IPS-18a (cell line): ENCODE data around the gene ANO1.
"Not testable (repeated sequence)": the region's sequence is repeated elsewhere in the genome, so short reads cannot be mapped to it uniquely, and the experiment has no call there.

Experiments
- H3K27ac ChIP-seq: one replicate; pipeline ENCODE4 v1.5.1; 2013; ENCODE audit warnings: low read length
- H3K27me3 ChIP-seq: one replicate; pipeline ENCODE4 v1.6.1; 2013; ENCODE audit warnings: mild to moderate bottlenecking, low read length; ENCODE audit not compliant: control insufficient read depth, insufficient read depth
- H3K36me3 ChIP-seq: one replicate; pipeline ENCODE4 v1.6.1; 2013; ENCODE audit warnings: low read depth, low read length; ENCODE audit not compliant: control insufficient read depth
- H3K4me1 ChIP-seq: one replicate; pipeline ENCODE4 v1.6.1; 2013; ENCODE audit warnings: low read depth, low read length; ENCODE audit not compliant: control insufficient read depth
- H3K4me3 ChIP-seq: one replicate; pipeline ENCODE4 v1.5.1; 2013; ENCODE audit warnings: low read length
- H3K9ac ChIP-seq: one replicate; pipeline ENCODE4 v1.6.1; 2013; ENCODE audit warnings: mild to moderate bottlenecking, low read length, moderate library complexity
- H3K9me3 ChIP-seq: one replicate; pipeline ENCODE4 v1.6.1; 2013; ENCODE audit warnings: low read depth, low read length; ENCODE audit not compliant: control insufficient read depth

Gene ANO1

DNA sequence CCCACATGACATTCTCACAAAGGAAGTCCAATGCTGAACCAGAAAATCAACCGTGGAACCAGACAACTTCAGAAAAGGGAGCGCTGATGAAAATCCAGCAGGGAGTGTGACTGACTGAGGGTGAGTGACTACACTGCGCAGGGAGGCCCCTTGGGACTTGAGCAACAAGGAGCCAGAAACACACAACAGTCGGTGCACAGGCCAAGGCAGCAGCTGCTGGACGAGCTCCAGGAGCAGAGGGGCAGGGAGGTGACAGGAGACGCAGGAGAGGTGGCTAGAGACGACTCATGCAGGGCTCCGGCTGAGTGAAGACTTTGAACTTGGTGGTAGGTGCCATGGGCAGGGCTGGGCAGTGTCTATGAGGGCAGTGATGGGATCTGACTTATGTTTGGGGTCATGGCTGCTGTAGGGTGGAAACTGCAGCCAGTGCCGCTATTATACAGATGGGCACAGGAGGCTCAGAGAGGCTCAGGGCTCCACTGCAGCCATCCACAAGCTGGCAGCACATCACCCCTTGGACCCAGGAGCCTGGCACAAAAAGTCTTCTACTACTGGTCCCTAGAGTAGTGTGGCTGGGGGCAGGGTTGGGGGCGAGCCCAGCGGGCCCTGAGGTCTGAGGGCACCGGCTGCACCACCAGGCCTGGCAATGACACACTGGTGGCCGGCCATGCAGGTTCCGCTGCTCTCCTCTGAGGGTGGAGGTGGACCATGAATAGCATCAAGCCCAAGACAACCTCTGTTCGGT lies 114.7 kb downstream of the ANO1 start:
- Histone ChIP-seq H3K9me3 (no peaks in the 10 kb centered on the region), H3K9ac (no peak overlapping the region), H3K4me1 (no peaks in the 10 kb centered on the region), H3K27me3 (no peaks in the 10 kb centered on the region), H3K36me3 (no peaks in the 10 kb centered on the region), H3K4me3 (no peak overlapping the region), H3K27ac (no peak overlapping the region)

DNA sequence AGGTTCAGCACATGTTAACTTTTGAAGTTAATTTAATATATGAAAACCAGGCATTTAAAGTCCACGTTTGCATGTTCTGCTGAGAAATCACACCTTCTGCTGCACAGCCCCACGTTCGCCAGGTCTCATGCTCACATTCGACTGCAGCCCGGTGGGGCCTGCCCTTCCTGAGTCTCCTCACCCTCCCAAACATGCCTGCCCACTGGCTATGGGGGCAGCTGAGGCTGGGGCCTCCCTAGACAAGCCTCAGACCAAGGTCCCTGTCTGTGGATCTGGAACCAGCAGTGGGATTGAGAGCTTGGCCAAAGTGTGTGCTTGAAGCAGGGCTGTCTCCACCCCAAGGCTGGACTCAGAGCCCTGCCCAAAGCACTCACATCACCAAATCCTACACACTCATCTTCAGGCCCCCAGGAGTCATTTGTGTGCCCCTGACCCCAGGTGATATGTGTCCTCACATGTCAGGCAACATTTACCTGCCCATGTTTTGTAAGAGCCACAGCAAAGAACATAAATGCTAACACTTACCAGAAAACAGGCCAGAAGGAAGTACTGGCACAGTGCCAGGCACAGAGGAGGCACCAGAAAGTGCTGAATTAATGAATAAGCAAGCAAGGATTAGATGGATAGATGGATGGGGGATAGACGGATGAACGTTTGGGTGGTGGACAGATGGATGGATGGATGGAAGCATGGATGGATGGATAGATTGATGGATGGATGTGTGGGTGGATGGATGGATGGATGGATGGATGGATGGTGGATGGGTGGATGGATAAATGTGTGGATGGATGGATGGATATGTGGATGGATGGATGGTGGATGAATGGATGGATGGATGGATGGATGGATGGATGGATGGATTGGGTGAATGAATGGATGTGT lies 115.5 kb downstream of the ANO1 start:
- Histone ChIP-seq H3K9me3 (no peaks in the 10 kb centered on the region), H3K4me3 (no peak overlapping the region), H3K27ac (no peak overlapping the region), H3K36me3 (no peaks in the 10 kb centered on the region), H3K27me3 (no peaks in the 10 kb centered on the region), H3K4me1 (no peaks in the 10 kb centered on the region), H3K9ac (no peak overlapping the region)

DNA sequence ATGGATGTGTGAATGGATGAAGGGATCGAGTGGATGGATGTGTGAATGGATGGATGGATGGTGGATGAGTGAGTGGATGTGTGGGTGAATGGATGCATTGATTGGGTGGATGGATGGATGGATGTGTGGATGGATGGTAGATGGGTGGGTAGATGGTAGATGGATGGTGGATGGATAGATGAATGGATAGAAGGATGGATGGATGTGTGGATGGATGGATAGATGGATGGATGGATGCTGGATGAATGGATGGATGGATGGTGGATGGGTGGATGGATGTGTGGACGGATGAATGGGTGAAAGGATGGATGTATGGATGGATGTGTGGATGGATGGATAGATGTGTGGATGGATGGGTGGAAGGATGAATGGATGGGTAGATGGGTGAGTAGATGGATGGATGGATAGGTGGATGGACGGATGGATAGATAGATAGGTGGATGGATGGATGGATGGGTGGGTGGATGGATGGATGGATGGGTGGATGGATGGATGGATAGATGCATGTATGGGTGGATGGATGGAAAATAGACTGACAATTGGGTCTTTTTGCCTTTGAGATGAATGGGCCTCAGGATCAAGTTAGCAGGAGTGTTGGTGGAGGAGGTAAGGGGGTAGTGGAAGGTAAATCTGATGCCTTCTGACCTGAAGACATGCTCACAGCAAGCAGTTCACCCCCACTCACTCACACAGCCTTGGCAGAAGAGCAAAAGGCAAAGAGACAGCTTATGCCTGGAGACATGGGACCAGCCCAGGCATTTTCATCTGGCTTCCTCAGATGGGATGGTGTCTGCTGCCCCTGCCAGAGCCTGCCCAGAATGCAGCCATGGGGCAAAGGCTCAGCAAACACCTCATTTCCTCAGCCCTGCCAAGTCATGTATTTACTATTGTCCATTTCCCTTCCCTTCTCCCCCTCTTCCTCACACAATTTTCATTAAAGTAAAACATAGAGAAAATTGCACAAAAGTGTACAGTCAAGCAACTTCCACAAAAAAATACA lies 117.0 kb downstream of the ANO1 start:
- no peak overlapping the region for H3K27ac ChIP-seq
- no peak overlapping the region for H3K9ac ChIP-seq

DNA sequence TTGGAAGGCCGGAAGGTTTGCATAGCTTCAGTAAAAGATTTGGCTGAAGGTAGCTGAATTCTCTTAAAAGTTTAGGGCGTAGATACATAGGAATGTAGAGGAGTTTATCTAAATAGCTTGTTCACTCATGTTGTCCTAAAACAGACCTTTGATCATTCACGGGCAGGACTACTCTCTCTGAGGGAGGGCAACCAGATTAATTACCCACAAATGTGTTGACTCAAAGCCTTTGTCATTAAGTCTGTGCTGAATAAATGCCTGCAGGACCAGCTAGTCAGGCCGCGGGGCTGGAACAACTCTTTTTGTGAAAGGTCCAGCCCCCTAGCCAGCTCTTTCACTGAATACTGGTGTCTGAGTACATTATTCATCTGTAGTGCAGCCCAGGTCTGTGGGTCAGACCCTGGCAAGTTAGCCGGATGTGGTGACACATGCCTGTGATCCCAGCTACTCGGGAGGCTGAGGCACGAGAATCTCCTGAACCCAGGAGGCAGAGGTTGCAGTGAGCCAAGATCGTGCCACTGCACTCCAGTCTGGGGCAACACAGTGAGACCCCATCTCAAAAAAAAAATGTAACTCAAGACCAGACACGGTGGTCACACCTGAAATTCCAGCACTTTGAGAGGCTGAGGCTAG lies 122.2 kb downstream of the ANO1 start:
- no peak overlapping the region for H3K4me3 ChIP-seq
- peaks cover 5% of the 10 kb centered on the region for H3K36me3 ChIP-seq
- no peaks in the 10 kb centered on the region for H3K27me3 ChIP-seq
- peaks cover 11% of the 10 kb centered on the region for H3K4me1 ChIP-seq
- H3K27ac ChIP-seq, result no peak overlapping the region
- H3K9ac ChIP-seq, result no peak overlapping the region
- no peaks in the 10 kb centered on the region for H3K9me3 ChIP-seq

More for the DNA sequence above, 117.0 kb downstream of the ANO1 start:
- no peaks in the 10 kb centered on the region for H3K36me3 ChIP-seq
- no peaks in the 10 kb centered on the region for H3K4me1 ChIP-seq
- no peaks in the 10 kb centered on the region for H3K9me3 ChIP-seq
- no peaks in the 10 kb centered on the region for H3K27me3 ChIP-seq
- no peak overlapping the region for H3K4me3 ChIP-seq

DNA sequence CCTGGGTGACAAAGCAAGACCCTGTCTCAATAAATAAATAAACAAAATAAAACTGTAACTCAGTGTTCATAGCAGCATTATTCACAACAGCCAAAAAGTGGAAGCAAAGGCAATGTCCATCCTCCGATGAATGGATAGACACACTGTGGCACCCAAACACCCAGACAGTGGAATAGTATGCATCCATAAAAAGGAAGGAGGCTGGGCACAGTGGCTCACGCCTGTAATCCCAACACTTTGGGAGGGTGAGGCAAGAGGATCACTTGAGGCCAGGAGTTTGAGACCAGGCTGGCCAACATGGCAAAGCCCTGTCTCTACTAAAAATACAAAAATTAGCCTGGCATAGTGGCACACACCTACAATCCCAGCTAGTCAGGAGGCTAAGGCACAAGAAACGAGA lies 122.9 kb downstream of the ANO1 start:
- not testable (repeated sequence) for H3K27ac ChIP-seq, H3K27me3 ChIP-seq, H3K36me3 ChIP-seq, H3K9ac ChIP-seq, H3K4me3 ChIP-seq, H3K9me3 ChIP-seq
- H3K4me1 ChIP-seq, result peaks cover 11% of the 10 kb centered on the region

DNA sequence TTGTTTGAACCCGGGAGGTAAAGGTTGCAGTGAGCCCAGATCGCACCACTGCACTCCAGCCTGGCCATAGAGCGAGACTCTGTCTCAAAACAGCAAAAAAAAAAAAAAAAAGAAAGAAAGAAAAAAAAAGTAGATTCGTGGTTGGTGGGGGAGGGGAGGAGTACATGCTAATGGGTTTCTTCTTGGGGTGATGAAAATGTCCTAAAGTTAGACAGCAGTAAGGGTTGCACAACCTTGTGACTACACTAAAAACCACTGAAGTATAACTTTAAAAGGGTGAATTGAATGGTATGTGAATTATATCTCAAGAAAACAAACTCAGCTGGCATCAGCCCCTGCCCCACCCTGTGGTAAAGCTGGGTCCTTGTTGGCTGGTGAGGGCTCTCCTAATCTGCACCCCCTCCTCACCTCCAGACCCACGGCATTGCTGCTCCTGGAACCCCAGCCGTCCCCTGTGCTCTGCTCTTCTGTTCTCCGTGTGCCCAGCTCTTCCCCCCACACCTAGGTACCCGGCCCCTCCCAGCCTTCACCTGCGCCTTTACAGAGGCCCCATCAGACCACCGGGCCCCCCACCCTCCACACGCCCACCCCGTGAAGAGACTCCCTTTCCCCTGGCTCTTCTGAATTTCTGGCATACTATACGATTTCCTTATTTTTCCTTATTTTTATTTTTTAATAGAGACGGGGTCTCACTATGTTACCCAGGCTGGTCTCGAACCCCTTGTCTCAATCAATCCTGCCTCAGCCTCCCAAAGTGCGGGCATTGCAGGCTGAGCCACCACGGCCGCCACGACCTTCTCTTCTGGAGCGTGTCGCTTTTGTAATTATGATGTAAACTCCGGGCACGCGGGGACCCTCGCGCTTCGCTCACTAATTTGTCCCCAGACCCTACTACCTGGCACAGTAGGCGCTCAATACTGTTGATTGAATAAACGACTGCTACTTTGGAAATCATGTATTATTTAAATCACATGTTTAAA lies 124.1 kb downstream of the ANO1 start:
- Histone ChIP-seq H3K9ac (no peak overlapping the region), H3K9me3 (no peaks in the 10 kb centered on the region), H3K4me1 (peaks cover 11% of the 10 kb centered on the region), H3K36me3 (peaks cover 21% of the 10 kb centered on the region), H3K27me3 (no peaks in the 10 kb centered on the region), H3K4me3 (peak overlapping the region; percentile 92), H3K27ac (no peak overlapping the region)

DNA sequence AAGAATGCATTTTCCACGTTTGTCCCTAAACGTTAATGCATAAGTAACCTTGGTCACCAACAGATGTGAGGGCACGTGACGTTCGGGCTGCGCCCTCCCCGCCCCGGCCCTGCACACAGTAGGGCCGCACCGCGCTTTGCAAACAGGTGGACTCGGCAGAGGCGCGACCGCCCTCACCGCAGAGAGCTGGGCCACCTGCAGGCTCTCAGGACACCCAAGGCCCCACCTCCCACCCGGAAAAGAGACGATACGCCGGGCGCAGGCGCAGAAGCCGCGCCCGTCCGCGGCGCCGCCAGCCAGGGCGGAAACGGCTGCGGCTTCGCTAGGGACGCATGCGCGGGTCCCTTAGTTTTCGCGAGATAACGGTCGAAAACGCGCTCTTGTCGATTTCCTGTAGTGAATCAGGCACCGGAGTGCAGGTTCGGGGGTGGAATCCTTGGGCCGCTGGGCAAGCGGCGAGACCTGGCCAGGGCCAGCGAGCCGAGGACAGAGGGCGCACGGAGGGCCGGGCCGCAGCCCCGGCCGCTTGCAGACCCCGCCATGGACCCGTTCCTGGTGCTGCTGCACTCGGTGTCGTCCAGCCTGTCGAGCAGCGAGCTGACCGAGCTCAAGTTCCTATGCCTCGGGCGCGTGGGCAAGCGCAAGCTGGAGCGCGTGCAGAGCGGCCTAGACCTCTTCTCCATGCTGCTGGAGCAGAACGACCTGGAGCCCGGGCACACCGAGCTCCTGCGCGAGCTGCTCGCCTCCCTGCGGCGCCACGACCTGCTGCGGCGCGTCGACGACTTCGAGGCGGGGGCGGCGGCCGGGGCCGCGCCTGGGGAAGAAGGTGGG lies 125.0 kb downstream of the ANO1 start, which contains the start of gene FADD:
Gene FADD, plus strand, starts transcription at position 377 of the 831 bp plus-strand sequence. Its CDS starts 164 bp downstream, at position 541.
- H3K36me3 ChIP-seq, result peaks cover 27% of the 10 kb centered on the region
- no peaks in the 10 kb centered on the region for H3K9me3 ChIP-seq
- H3K27me3 ChIP-seq, result no peaks in the 10 kb centered on the region
- H3K27ac ChIP-seq, result peak within 1 kb of the TSS; percentile 64
- H3K9ac ChIP-seq, result peak within 1 kb of the TSS; percentile 93
- H3K4me3 ChIP-seq, result peak within 1 kb of the TSS; percentile 92
- peaks cover 11% of the 10 kb centered on the region for H3K4me1 ChIP-seq

DNA sequence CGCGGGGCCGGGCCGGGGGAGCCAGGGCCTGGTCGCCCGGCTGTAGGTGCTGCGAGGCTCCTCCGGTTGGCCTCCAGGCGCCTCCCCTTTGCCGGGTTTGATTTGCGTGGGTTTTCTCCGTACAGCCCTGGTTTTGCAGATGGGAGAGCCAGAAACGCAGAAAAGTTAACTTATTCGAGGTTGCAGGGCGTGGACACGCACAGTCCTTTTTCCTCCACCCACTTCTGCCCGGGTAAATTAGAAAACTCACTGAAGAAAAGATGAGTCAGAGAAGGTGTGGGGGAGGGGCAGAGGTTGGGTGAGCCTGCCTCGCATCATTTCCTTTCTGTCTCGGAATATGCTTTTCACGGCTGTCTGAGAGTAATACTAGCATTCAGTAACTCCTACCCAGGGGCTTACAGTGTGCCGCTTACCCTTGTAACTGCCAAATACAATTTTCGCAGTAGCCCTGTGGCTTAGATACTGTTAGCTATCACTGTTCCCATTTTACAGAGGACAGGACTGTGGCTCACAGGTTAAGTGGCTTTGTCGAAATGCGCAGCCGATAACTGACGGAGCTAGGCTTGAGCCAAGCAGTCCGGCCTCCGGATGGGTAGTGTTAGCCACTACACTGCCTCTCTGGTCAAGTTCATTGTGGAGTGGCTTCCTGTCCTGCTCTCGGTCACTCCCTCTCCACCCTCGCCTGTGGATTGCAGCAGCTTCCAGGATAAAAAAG lies 125.8 kb downstream of the ANO1 start:
- peak overlapping the region; percentile 50 for H3K27ac ChIP-seq
- H3K36me3 ChIP-seq, result peaks cover 33% of the 10 kb centered on the region

DNA sequence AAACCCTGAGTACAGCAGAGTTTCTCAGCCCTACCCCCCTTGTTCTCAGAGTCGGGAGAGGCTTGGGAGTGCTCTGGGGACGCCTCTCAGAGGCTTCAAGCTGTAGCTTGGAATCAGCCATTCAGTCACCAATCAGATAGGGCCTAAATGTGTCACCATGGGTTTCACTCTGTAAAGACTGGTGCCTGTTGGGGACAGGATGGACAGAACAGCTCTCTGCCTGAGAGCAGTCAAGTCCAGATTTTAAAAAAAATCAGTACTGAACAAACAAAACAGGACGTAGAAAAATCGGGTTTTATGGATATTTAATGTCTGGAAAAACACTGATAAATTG lies 126.3 kb downstream of the ANO1 start:
- Histone ChIP-seq H3K27ac (peak overlapping the region; percentile 50), H3K36me3 (peaks cover 34% of the 10 kb centered on the region), H3K4me3 (peak overlapping the region; percentile 92), H3K4me1 (peaks cover 11% of the 10 kb centered on the region), H3K9ac (peak overlapping the region; percentile 93), H3K9me3 (no peaks in the 10 kb centered on the region), H3K27me3 (no peaks in the 10 kb centered on the region)

More for the DNA sequence above, 125.8 kb downstream of the ANO1 start:
- Histone ChIP-seq H3K27me3 (no peaks in the 10 kb centered on the region), H3K9ac (peak overlapping the region; percentile 93), H3K4me3 (peak overlapping the region; percentile 92), H3K4me1 (peaks cover 11% of the 10 kb centered on the region), H3K9me3 (no peaks in the 10 kb centered on the region)
